COLO668 (cell line): Measurements from ENCODE around the gene VPREB1.
A peak's percentile ranks its signal among the peaks of the same experiment; 100 is the strongest.
"Not testable (repeated sequence)": the region's sequence is repeated elsewhere in the genome, so short reads cannot be mapped to it uniquely, and the experiment has no call there.

ENCODE experiments used
- DNase-seq: peaks from one replicate; lab custom pipeline; 2025; ENCODE audit not compliant: unreplicated experiment; lab: John Stamatoyannopoulos, UW

The VPREB1 gene

GRCh38 chr22:22244316-22245250, at the start of gene VPREB1:
Gene VPREB1 (plus strand): TSS chr22:22244786. CDS start chr22:22244814, 28 bp downstream.
- DNase-seq: no peak

DNA sequence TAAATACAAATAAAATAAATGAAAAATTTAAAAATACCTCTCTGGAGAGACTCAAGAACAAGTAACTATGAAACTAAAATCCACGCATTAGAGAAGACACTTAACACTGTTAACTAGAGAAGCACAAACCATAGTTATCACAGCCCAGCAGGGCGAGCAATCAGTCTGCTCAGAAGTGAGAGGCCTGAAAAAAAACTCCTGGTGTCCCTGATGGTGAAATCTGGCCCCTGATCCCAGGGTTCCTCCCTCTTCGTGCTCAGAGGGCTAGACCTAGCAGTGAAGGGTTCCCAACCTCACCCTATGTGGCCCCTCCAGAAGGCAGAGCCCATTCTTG, 49.7 kb upstream of the VPREB1 start:
- no peak for DNase-seq

DNA sequence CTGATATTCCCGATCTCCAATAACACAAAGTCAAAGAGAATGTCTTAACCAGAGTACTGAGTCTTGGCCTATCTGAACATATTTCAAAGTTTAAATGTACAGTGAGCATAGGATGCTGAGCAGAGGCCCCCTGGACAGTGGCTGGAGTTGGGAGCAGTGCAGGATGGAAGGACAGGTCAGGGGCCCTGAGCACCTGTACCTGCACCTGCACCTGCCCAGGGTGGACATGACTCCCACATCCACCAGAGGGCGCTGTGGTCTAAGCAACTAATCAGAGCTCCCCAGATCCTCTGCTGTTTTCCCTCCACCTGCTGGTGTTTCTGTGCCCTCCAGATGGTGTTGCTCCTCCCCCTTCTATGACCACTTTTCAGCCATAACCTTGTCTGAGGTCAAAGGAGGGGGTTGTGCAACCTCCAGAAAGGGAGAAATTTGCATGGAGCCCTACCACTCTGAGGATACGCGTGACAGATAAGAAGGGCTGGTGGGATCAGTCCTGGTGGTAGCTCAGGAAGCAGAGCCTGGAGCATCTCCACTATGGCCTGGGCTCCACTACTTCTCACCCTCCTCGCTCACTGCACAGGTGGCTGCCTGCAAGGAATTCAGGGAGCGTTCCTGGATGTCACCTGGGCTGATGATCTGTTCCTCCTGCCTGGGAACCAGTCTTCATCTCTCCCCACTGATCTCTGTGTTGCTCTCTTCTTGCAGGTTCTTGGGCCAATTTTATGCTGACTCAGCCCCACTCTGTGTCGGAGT, 49.1 kb upstream of the VPREB1 start:
- peak; percentile 93 for DNase-seq

- DNase-seq: no peak
Measured at GRCh38 chr22:22196018-22196533, 48.5 kb upstream of the VPREB1 start.

DNA sequence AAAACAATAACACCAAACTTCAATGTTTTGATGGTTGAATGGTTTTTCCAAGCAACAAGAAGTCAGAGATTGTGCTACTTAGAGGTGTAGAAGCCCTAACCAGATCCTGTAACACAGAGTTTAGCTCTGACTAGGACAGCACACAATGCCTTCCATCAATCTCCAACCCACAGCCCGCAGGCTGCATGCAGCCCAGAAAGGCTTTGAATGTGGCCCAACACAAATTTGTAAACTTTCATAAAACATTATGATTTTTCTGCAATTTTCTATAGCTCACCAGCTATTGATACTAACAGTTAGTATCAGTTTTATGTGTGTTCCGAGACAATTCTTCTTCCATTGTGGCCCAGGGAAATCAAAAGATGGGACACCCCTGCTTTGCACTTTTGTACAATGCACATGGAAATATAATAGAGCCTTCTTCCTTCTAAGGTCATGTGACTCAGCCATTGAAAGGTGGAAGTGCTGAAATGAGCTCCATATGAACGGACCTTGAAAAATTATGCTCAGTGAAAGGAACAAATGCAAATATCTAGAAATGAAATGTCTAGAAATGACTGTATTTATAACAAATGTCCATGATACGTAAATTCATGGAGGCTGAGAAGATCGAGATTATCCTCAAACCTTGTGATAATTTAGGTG, 47.6 kb upstream of the VPREB1 start:
- no peak for DNase-seq

DNA sequence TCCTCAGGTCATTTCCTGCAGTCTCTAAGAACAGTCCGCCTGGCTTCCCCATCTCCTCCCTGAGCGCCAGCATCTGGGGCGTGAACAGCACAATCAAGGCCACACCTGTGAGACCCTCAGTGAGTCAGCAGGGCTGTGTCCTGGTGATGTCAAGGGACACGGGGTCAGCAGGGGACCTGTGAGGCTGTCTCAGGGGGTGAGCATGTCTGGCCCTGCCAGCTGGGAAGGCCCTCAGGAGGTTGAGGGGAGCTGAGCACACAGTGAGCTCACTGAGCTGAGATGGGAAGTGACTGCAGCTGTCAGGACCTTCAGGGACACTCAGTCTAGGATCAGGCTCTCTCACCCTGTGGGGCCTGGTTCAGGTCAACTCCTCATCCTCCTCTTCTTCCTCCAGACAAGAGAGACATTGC, 46.6 kb upstream of the VPREB1 start:
- no peak for DNase-seq

- no peak for DNase-seq
Measured at GRCh38 chr22:22198751-22199150, 45.8 kb upstream of the VPREB1 start.

GRCh38 chr22:22199634-22200033, 45.0 kb upstream of the VPREB1 start:
- no peak for DNase-seq

DNA sequence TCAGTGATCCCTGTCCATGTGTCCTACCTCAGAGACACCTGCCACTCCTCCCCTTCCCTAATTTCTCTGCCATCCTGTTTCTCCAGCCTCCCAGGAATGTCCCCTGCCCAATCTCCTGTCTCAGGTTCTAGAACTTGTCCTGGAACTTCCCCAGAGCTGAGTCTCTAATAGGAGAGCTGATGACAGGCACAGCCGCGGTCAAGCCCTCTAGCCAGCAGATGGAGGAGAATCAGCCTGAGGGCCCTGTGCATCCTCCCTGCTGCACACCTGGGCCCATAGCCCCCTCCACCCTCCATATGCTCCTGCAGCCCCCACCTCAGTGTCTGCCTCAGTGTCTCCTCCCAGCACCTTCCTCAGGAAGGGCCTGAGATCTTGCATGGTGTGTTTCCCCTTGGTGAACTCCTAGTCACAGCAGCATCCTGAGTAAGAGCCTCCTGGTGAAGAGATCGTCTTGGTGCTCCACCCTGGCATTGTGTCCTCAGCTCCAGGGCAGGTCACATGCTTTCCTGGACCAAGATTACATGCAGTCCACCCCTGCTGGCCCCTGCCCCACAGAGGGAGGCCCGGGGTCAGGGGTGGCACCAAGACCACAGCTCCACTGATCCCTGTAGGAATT, 43.9 kb upstream of the VPREB1 start:
- DNase-seq: no peak

DNA sequence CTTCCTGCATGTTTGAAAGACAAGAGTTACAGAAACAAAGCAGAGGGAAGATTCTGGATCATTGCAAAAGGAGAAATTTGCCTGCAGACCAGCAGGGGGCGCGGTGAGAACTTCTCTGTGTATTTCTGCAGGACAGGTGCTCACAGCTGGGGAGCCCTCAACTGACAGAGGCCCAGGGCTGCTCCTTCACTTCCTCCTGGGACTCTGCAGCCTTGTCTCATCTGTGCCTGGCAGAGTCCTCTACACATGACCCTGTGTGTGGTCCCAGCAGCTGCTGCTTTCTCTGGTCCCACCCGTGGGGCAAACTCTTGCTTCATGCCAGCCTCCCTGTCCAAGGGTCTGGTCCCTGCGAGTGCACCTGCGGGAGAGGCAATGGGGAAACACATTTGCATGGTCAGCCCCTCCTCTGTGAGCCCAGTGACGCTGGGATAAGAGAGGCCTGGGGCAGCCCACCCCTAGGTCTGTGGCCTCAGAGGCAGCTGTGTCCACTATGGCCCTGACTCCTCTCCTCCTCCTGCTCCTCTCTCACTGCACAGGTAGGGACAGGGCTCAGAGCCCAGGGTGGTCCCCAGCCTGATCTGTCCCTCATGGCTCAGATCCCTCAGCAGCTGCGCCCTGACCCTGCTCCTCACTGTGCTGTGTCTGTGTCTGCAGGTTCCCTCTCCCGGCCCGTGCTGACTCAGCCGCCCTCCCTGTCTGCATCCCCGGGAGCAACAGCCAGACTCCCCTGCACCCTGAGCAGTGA, 43.2 kb upstream of the VPREB1 start:
- DNase-seq: peak; percentile 82

DNA sequence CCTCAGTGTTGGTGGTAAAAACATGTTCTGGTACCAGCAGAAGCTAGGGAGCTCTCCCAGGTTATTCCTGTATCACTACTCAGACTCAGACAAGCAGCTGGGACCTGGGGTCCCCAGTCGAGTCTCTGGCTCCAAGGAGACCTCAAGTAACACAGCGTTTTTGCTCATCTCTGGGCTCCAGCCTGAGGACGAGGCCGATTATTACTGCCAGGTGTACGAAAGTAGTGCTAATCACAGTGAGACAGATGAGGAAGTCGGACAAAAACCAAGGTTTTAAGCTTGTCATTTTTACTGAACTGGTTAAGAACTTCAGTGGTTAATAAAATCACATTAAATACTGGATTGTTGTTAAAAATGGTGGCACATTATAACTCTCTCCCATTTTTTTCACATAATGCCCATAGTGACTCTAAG, 42.6 kb upstream of the VPREB1 start:
- DNase-seq: no peak

DNA sequence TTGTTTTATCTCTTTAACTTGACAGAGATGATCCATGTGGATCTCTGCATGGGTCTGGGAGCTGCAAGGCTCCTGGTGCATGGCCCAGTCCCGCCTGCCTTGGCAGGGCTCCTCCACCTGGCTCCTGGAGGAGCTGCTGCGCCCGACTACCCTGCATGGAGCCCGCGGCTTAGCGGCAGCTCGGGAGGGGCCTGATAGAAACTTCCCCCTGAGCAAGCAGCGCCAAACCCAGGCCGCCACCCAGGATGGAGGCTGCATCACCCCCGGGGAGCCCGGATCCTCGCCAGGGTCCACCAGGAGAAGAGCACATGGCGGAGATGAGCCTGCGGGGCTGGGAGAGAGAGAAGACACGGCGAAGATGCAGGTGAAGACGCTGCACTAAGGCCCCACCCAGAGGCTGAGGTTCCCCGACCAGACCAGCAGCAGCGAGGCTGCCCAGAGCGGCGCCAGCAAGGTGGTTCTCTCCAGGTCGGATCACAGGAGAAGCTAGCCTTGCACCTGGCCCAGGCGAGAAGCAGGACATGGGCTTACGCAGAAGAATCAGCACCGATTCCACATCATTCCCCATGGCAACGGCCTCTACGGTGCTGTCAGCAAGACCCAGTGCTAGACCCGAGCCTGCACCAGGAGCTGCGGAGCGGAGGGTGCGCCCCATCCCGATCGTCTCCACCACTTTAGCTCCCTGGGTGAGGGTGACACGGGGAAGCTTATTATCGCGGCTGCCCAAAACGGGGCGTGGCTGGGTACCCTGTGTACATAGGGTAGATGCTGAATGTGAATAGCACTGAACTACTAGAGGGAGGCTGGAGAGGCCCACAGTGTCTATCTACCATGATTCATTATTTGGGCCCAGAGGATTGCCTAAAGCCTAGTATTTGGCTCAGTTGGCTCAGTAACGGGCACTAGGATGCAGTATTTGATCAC, 41.3 kb upstream of the VPREB1 start:
- DNase-seq: no peak

GRCh38 chr22:22207845-22208564, 36.6 kb upstream of the VPREB1 start:
- peak; percentile 92 for DNase-seq

GRCh38 chr22:22208652-22209051, 35.9 kb upstream of the VPREB1 start:
- DNase-seq: no peak

DNA sequence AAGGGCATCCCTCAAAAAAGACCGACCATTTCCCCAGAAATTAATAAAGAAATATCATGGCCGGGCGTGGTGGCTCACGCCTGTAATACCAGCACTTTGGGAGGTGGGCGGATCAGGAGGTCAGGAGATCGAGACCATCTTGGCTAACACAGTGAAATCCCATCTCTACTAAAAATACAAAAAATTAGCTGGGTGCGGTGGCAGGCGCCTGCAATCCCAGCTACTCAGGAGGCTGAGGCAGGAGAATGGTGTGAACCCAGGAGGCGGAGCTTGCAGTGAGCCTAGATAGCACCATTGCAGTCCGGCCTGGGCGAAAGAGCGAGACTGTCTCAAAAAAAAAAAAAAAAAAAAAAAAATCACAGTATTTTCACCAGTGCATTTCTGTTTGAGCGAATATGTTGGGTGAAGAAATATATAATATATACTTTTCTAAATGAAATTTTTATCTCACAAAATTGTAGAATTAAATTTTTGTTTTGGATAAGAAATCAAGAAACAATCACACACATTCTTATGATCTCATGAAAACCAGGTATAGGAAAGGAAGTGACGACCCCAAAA, 35.4 kb upstream of the VPREB1 start:
- not testable (repeated sequence) for DNase-seq

GRCh38 chr22:22210375-22210774, 34.2 kb upstream of the VPREB1 start:
- DNase-seq: peak; percentile 11

DNA sequence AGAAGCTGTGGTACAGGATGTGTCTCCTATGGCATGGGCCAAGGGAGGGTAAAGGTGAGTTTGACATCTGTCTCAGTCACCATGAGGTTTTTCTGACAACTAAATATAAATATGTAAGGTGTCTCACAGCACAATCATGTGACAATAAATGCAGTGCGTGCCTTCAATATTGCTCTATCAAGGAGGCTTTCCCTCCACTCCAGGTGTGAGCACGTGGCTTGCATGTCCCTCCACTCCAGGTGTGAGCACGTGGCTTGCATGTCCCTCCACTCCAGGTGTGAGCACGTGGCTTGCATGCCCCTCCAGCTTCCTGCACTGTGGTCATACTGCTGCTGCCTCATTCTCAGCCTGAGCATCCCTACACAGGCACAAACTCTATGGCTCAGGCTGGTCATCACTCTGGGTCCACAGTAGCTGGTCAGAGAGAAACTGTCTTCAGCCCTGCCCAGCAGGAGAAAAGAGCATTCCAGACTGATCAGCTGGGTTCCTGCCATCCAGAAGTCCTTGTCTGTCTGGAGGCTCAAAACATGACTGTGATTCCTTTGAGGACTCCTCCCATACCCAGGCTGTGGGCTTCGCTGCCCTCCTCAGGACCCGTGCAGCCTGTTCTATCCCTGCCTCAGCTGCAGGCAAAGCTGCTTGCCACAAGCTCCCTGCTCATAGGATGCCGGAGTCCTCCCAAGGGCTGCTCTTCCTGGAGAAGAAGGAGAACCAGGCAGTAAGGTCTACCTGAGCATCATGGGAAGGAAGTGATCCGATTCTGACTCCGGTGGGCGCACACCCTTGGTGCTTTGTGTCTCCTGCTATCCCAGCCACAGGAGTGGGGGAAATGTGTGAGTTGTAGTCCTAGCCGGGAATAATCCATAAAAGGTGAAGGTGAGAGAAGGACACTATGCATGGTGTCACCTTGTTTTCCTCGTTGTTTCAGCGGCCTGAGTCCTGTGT, 33.4 kb upstream of the VPREB1 start:
- DNase-seq: no peak
